GM18907 (cell line): Measurements from ENCODE around the gene STOML1.

Experiments
- ATAC-seq: cut with Tn5 transposase; IDR thresholded peaks from one replicate; pipeline ENCODE4 v1.9.1; 2021; ENCODE audit warnings: mild to moderate bottlenecking, moderate library complexity; ENCODE audit not compliant: unreplicated experiment

STOML1 gene

DNA sequence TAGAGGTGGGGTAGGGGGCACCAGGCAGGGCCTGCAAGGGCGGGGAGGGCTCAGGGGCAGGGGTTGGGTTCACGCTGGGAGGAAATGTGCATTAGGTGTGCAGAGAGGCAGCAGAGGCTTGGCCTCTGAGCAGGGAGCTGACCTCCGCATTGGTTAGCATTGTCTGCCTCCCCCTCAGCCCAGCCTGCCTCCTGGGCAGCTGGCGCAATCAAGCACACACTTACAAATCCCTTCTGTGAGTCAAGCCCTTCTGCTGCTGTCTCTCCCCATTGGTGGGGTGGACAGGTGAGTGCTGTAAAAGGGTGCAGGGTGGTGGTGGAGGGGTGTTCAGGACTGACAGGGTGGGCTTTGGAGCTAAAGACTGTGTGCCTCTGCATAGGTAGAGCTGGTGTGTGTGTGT, 56.5 kb downstream of the STOML1 start:
- ATAC-seq, result no peak

DNA sequence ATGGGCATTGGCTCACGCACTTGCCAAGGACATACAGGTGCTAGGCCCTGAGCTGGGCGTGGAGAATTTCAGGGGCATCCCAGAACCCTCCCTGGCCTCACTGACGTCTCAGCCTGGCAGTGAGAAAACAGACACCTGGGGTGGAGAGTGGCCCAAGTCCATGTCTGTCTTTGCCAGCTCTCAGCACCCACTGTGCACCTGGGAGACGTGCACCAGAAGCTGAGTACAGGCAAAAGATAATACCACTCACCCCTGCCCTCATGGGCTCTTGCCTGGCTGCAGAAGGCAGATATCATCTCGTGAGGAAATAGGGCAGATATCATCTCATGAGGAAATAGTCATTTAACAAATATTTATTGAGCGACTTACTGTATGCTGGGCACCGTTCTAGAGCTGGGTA, 57.8 kb downstream of the STOML1 start:
- no peak for ATAC-seq

GRCh38 chr15:73932381-73933191, 59.5 kb downstream of the STOML1 start:
- no peak for ATAC-seq

DNA sequence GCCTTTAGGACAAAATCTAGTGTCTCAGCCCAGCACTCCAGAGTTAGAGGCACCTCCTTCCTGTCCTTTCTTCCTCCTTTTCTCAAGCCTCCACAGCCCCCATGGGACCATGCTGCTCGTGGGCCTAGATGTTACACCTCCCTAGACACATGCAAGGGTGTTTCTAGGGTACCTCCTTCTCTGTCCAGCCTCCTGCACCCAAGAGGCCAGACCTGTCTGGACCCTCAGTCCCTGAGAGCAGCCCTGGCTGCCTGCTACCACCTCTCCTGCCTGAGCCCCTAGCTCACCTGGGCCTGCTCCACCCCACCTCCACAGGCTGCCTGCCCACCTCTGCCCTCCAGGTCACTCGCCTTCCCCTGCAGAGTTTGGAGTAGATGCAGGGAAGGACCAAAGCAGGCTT, 60.7 kb downstream of the STOML1 start:
- ATAC-seq, result no peak

DNA sequence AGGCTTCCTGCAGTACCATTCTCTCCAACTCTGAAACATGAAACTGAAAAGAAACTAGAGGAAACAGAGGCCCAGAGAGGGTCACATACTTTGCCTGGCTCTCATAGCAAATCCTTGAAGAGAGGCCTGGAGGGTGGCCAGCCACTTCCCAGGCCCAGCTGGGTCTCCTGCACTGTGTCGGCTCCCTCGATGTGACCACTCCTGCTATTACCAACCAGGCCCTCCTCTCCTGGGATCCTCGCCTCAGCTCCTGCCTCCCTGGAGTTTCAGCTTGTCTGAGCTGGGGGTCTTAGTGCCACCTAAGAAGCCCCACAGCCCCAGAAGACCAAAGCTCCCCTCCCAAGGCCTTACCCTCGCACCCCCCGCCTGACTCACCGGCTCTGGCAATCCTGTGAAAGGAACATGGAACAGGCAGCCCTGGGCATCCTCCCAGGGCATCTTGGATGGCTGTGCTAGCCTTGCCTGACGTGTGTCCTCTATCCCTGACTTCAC, 61.3 kb downstream of the STOML1 start:
- no peak for ATAC-seq

DNA sequence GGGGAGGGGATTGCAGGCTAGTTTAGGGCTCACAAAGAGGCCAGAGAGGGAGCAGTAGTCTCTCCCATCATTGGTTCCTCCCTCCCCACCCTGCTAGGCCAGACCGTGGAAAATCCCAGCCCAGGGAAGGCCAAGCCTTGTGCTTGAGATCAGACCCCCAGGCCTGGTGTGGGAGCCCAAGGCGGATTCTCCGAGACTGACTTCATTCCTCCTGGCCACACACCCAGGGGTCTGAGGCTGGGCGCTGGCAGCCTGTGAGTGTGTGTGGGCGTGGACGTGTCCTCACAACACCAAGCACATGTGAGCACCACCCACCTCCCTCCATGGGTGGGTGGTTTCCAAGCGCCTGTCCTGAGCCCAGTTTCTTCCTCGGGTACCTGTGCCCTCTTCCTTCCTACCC, 61.7 kb downstream of the STOML1 start:
- ATAC-seq, result no peak

DNA sequence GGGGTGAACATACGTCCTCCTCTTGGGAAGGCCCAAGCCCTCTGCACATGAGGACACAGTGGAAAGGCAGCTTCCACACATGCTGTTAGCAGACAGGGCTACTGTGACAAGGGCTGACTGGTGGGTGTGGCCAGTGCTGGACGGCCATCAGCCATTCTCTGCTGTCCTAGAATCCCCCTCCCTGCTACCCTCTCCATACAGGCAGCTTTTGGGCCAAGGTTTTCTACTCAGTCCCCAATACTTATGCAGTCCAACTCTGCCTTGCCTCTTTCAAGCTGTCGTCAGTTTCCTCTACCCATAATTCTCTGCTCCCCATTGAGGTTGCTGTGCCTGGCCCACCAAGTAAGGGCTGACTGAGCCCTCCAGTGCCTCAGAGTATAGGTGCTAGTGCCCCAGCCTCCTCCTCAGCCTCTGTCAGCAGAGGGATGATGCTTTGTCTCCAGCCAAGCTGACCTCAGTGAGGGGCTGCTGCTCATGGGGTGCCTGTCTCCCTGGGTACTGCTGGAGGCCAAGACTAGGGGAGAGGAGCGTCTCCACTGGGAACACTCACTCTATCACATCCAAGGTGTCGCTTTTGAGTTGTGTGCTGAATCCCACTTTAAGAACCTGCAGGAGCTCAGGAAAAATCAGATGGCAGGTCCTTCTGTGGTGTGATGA, 63.0 kb downstream of the STOML1 start:
- no peak for ATAC-seq
